ENCODE data around the gene TCF19.

The TCF19 gene

DNA sequence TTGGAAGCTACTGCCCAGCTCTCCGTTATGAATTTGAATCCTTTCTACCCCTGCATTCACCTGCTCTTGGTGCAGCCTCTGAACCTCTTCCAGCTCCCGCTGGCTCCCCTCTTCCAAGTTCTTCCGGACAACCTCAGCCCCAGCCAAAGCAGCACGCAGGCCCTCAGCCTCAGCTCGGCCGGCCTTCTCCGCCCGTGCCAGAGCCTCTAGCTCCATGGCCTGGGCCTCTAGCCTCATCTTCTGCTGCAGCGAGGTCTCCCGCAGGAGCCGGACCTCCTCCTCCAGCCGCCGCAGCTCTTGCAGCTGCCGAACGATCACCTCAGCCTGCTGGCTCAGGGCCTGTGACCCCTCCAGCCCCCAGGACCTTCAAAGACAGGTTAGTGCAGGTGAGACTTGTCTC lies 4.0 kb upstream of the TCF19 start:
- H3K23ac ChIP-seq (ENCODE audit: low read length), result no peak overlapping the region
- no peak for DNase-seq
- H3K4ac ChIP-seq (ENCODE audit: low read depth, low read length), result no peak overlapping the region
- H3K4me2 ChIP-seq (ENCODE audit: low read length), result no peak overlapping the region
- peaks cover 3% of the 10 kb centered on the region for H3K4me1 ChIP-seq (ENCODE audit: control insufficient read depth, low read depth, low read length)
- no peak overlapping the region for H2BK120ac ChIP-seq (ENCODE audit: low read depth, low read length)
- WGBS (ENCODE audit: extremely low coverage, insufficient coverage, low lambda C conversion rate), result no CpG with 5 or more reads among the region's 15 CpGs
- no peak overlapping the region for H3K18ac ChIP-seq (ENCODE audit: low read length)
- H2BK5ac ChIP-seq (ENCODE audit: low read length), result no peak overlapping the region
- H3K4me3 ChIP-seq (ENCODE audit: low read length), result no peak overlapping the region
- no peak overlapping the region for H3K9ac ChIP-seq (ENCODE audit: low read length)
- no peaks in the 10 kb centered on the region for H3K27me3 ChIP-seq (ENCODE audit: insufficient read depth, low read length, poor library complexity)
- H2BK15ac ChIP-seq (replicated peaks; ENCODE audit: low read depth), result no peak overlapping the region
- H4K8ac ChIP-seq (ENCODE audit: low read depth, low read length), result no peak overlapping the region
- H3K79me2 ChIP-seq (ENCODE audit: control insufficient read depth, insufficient read depth, low read length), result no peaks in the 10 kb centered on the region
- H3K79me1 ChIP-seq (ENCODE audit: low read length), result peaks cover 4% of the 10 kb centered on the region
- H3K56ac ChIP-seq (ENCODE audit: low read length), result no peak overlapping the region
- H3K36me3 ChIP-seq (ENCODE audit: control insufficient read depth, insufficient read depth, low read length), result peaks cover 5% of the 10 kb centered on the region
- no peak overlapping the region for H4K5ac ChIP-seq (ENCODE audit: low read length)
- no peak overlapping the region for H3K27ac ChIP-seq (ENCODE audit: low read depth, low read length)
- H2AK5ac ChIP-seq (ENCODE audit: low read length), result no peak overlapping the region

DNA sequence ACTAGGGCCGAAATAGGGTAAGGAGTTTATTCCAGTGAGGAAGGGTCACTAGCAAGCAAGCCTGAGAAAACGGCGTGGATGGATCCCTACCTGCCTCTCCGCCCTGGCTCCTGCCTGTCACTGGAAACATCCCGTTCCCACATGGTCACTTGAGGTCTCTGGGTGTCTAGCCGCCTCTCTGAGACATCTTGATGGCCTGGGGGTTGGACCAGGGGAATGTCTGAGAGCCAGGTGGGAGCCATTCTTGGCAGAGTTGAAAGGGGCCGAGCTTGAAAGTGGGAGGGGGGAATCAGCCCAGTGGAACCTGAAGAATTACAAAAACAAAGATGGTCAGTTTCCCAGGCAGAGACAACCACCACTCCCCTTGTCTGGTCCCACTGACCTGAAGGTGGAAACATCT lies 1.7 kb upstream of the TCF19 start:
- H4K8ac ChIP-seq (ENCODE audit: low read depth, low read length), result no peak overlapping the region
- no peak overlapping the region for H3K18ac ChIP-seq (ENCODE audit: low read length)
- no peak overlapping the region for H2AK5ac ChIP-seq (ENCODE audit: low read length)
- no peak overlapping the region for H3K23ac ChIP-seq (ENCODE audit: low read length)
- DNase-seq, result no peak
- no peaks in the 10 kb centered on the region for H3K36me3 ChIP-seq (ENCODE audit: control insufficient read depth, insufficient read depth, low read length)
- no peak overlapping the region for H2BK15ac ChIP-seq (replicated peaks; ENCODE audit: low read depth)
- H3K56ac ChIP-seq (ENCODE audit: low read length), result peak overlapping the region; percentile 11
- WGBS (ENCODE audit: extremely low coverage, insufficient coverage, low lambda C conversion rate), result no CpG with 5 or more reads among the region's 7 CpGs
- H3K4me1 ChIP-seq (ENCODE audit: control insufficient read depth, low read depth, low read length), result peaks cover 7% of the 10 kb centered on the region
- no peak overlapping the region for H3K27ac ChIP-seq (ENCODE audit: low read depth, low read length)
- H3K4me3 ChIP-seq (ENCODE audit: low read length), result no peak overlapping the region
- no peak overlapping the region for H3K9ac ChIP-seq (ENCODE audit: low read length)
- peaks cover 7% of the 10 kb centered on the region for H3K79me1 ChIP-seq (ENCODE audit: low read length)
- no peak overlapping the region for H2BK5ac ChIP-seq (ENCODE audit: low read length)
- H3K4ac ChIP-seq (ENCODE audit: low read depth, low read length), result no peak overlapping the region
- H3K4me2 ChIP-seq (ENCODE audit: low read length), result no peak overlapping the region
- no peak overlapping the region for H4K5ac ChIP-seq (ENCODE audit: low read length)
- no peaks in the 10 kb centered on the region for H3K27me3 ChIP-seq (ENCODE audit: insufficient read depth, low read length, poor library complexity)
- no peaks in the 10 kb centered on the region for H3K79me2 ChIP-seq (ENCODE audit: control insufficient read depth, insufficient read depth, low read length)
- no peak overlapping the region for H2BK120ac ChIP-seq (ENCODE audit: low read depth, low read length)

GRCh38 chr6:31157513-31158139 lies 763 bp upstream of the TCF19 start, which contains the start of gene CCHCR1:
Gene CCHCR1 (minus strand): TSS chr6:31157802. CDS start chr6:31157600, 202 bp downstream.
- peak within 1 kb of the TSS; percentile 97 for H3K56ac ChIP-seq (ENCODE audit: low read length)
- peak; percentile 23 for DNase-seq
- H3K27ac ChIP-seq (ENCODE audit: low read depth, low read length), result peak within 1 kb of the TSS; percentile 83
- no CpG with 5 or more reads among the region's 14 CpGs for WGBS (ENCODE audit: extremely low coverage, insufficient coverage, low lambda C conversion rate)
- H3K79me1 ChIP-seq (ENCODE audit: low read length), result peaks cover 7% of the 10 kb centered on the region
- H2BK5ac ChIP-seq (ENCODE audit: low read length), result no peak within 1 kb of the TSS
- H3K79me2 ChIP-seq (ENCODE audit: control insufficient read depth, insufficient read depth, low read length), result no peaks in the 10 kb centered on the region
- no peak within 1 kb of the TSS for H4K5ac ChIP-seq (ENCODE audit: low read length)
- H3K9ac ChIP-seq (ENCODE audit: low read length), result peak within 1 kb of the TSS; percentile 91
- peak within 1 kb of the TSS; percentile 90 for H3K4ac ChIP-seq (ENCODE audit: low read depth, low read length)
- no peak within 1 kb of the TSS for H4K8ac ChIP-seq (ENCODE audit: low read depth, low read length)
- H3K36me3 ChIP-seq (ENCODE audit: control insufficient read depth, insufficient read depth, low read length), result peaks cover under 1% of the 10 kb centered on the region
- peak within 1 kb of the TSS; percentile 95 for H3K18ac ChIP-seq (ENCODE audit: low read length)
- no peaks in the 10 kb centered on the region for H3K27me3 ChIP-seq (ENCODE audit: insufficient read depth, low read length, poor library complexity)
- no peak within 1 kb of the TSS for H3K23ac ChIP-seq (ENCODE audit: low read length)
- H2BK15ac ChIP-seq (replicated peaks; ENCODE audit: low read depth), result no peak within 1 kb of the TSS
- no peak within 1 kb of the TSS for H2BK120ac ChIP-seq (ENCODE audit: low read depth, low read length)
- peak within 1 kb of the TSS; percentile 47 for H2AK5ac ChIP-seq (ENCODE audit: low read length)
- peaks cover 7% of the 10 kb centered on the region for H3K4me1 ChIP-seq (ENCODE audit: control insufficient read depth, low read depth, low read length)
- peak within 1 kb of the TSS; percentile 85 for H3K4me3 ChIP-seq (ENCODE audit: low read length)
- peak within 1 kb of the TSS; percentile 97 for H3K4me2 ChIP-seq (ENCODE audit: low read length)

GRCh38 chr6:31158863-31159855 lies 770 bp downstream of the TCF19 start:
- H3K4ac ChIP-seq (ENCODE audit: low read depth, low read length), result no peak overlapping the region

DNA sequence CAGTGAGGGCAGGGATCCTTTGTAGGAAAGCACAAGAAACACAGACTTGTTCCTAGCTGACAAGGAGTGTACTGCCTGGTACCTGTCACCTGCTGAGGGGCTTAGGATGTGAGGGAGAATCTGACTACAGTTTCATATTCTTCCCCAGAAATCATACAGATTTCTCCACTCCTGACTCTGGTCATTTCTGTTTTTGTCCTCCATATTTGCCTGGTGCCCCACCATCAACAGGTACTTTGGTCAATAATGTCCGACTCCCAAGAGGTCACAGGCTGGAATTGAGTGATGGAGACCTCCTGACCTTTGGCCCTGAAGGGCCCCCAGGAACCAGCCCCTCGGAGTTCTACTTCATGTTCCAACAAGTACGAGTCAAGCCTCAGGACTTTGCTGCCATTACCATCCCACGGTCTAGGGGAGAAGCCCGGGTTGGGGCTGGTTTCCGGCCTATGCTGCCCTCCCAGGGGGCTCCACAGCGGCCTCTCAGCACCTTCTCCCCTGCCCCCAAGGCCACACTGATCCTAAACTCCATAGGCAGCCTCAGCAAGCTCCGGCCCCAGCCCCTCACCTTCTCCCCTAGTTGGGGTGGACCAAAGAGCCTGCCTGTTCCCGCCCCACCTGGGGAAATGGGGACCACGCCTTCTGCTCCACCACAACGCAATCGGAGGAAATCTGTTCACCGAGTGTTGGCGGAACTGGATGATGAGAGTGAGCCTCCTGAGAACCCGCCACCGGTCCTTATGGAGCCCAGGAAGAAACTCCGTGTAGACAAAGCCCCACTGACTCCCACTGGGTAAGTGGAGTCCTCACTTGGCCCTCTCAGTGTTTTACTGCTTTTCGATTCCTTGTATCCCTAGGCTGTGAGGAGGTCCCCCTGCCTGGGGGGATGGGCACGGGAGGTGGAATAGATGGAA lies 3.1 kb downstream of the TCF19 start:
- Histone ChIP-seq H3K4me1 (ENCODE audit: control insufficient read depth, low read depth, low read length) (peaks cover 7% of the 10 kb centered on the region), H3K9ac (ENCODE audit: low read length) (no peak overlapping the region), H2BK5ac (ENCODE audit: low read length) (no peak overlapping the region), H2AK5ac (ENCODE audit: low read length) (no peak overlapping the region), H4K5ac (ENCODE audit: low read length) (no peak overlapping the region), H3K36me3 (ENCODE audit: control insufficient read depth, insufficient read depth, low read length) (peaks cover 5% of the 10 kb centered on the region), H3K79me2 (ENCODE audit: control insufficient read depth, insufficient read depth, low read length) (peaks cover 6% of the 10 kb centered on the region), H4K8ac (ENCODE audit: low read depth, low read length) (no peak overlapping the region), H3K23ac (ENCODE audit: low read length) (no peak overlapping the region), H3K4me2 (ENCODE audit: low read length) (no peak overlapping the region), H3K56ac (ENCODE audit: low read length) (no peak overlapping the region), H3K79me1 (ENCODE audit: low read length) (peaks cover 7% of the 10 kb centered on the region), H3K27ac (ENCODE audit: low read depth, low read length) (no peak overlapping the region), H2BK15ac (replicated peaks; ENCODE audit: low read depth) (no peak overlapping the region), H3K27me3 (ENCODE audit: insufficient read depth, low read length, poor library complexity) (no peaks in the 10 kb centered on the region), H2BK120ac (ENCODE audit: low read depth, low read length) (no peak overlapping the region), H3K4me3 (ENCODE audit: low read length) (no peak overlapping the region), H3K18ac (ENCODE audit: low read length) (no peak overlapping the region), H3K4ac (ENCODE audit: low read depth, low read length) (no peak overlapping the region)
- DNase-seq, result no peak
- WGBS (ENCODE audit: extremely low coverage, insufficient coverage, low lambda C conversion rate), result no CpG with 5 or more reads among the region's 19 CpGs

More at GRCh38 chr6:31158863-31159855, 770 bp downstream of the TCF19 start:
- Histone ChIP-seq H3K9ac (ENCODE audit: low read length) (peak overlapping the region; percentile 87), H3K18ac (ENCODE audit: low read length) (no peak overlapping the region), H2BK120ac (ENCODE audit: low read depth, low read length) (no peak overlapping the region), H3K79me1 (ENCODE audit: low read length) (peaks cover 7% of the 10 kb centered on the region), H3K56ac (ENCODE audit: low read length) (peak overlapping the region; percentile 90), H3K4me2 (ENCODE audit: low read length) (peak overlapping the region; percentile 97), H2BK15ac (replicated peaks; ENCODE audit: low read depth) (no peak overlapping the region), H3K23ac (ENCODE audit: low read length) (peak overlapping the region; percentile 85), H3K36me3 (ENCODE audit: control insufficient read depth, insufficient read depth, low read length) (peaks cover 3% of the 10 kb centered on the region), H3K27me3 (ENCODE audit: insufficient read depth, low read length, poor library complexity) (no peaks in the 10 kb centered on the region), H3K79me2 (ENCODE audit: control insufficient read depth, insufficient read depth, low read length) (no peaks in the 10 kb centered on the region), H4K5ac (ENCODE audit: low read length) (no peak overlapping the region), H4K8ac (ENCODE audit: low read depth, low read length) (no peak overlapping the region), H2BK5ac (ENCODE audit: low read length) (no peak overlapping the region), H3K4me1 (ENCODE audit: control insufficient read depth, low read depth, low read length) (peaks cover 7% of the 10 kb centered on the region), H2AK5ac (ENCODE audit: low read length) (no peak overlapping the region), H3K4me3 (ENCODE audit: low read length) (peak overlapping the region; percentile 85), H3K27ac (ENCODE audit: low read depth, low read length) (no peak overlapping the region)
- no CpG with 5 or more reads among the region's 35 CpGs for WGBS (ENCODE audit: extremely low coverage, insufficient coverage, low lambda C conversion rate)
- peak; percentile 72 for DNase-seq

Measured in mesendoderm (in vitro differentiated cells).